Kidney capillary endothelial cell (primary cell): ENCODE data around the gene ARL2BP.
A peak's percentile ranks its signal among the peaks of the same experiment; 100 is the strongest.
"Not testable (repeated sequence)": the region's sequence is repeated elsewhere in the genome, so short reads cannot be mapped to it uniquely, and the experiment has no call there.

Experiments
- DNase-seq: peaks from one replicate; pipeline ENCODE4 v3.0.0-alpha.2; 2018; ENCODE audit warnings: low spot score

Gene ARL2BP

GRCh38 chr16:57244767-57245471 lies at the start of gene ARL2BP:
TSS of gene ARL2BP (plus strand) at chr16:57245259. CDS start at chr16:57245368, 109 bp downstream.
- DNase-seq, result peak; percentile 97

GRCh38 chr16:57196286-57196685 lies 48.8 kb upstream of the ARL2BP start:
- no peak for DNase-seq

DNA sequence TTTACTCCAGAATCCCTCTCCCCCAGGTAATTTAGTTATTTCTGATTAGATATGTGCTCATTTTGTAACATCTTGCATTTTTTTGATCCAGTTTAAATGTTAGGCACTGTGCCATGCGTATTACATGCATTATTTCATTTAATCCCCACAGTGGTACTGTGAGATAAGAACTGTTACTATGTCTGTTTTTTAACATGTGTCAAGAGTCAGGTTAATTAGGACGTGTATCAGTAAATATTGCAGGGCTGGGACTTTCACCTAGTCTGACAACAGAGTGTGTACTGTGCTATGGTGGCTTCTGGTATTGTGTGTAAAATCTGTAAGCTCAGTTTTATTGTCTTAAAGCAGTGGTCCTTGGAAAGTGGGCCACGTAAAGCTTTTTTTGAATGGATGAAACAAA lies 48.3 kb upstream of the ARL2BP start:
- DNase-seq, result no peak

DNA sequence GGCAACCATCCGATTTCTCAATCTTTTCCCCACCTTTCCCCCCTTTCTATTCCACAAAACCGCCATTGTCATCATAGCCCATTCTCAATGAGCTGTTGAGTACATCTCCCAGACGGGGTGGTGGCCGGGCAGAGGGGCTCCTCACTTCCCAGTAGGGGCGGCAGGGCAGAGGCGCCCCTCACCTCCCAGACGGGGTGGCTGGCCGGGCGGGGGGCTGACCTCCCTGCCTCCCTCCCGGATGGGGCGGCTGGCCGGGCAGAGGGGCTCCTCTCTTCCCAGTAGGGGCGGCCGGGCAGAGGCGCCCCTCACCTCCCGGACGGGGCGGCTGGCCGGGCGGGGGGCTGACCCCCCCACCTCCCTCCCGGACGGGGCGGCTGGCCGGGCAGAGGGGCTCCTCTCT lies 44.7 kb upstream of the ARL2BP start:
- not testable (repeated sequence) for DNase-seq

GRCh38 chr16:57200926-57201325 lies 44.1 kb upstream of the ARL2BP start:
- not testable (repeated sequence) for DNase-seq

- no peak for DNase-seq
Measured at GRCh38 chr16:57202095-57202886, 42.8 kb upstream of the ARL2BP start.

DNA sequence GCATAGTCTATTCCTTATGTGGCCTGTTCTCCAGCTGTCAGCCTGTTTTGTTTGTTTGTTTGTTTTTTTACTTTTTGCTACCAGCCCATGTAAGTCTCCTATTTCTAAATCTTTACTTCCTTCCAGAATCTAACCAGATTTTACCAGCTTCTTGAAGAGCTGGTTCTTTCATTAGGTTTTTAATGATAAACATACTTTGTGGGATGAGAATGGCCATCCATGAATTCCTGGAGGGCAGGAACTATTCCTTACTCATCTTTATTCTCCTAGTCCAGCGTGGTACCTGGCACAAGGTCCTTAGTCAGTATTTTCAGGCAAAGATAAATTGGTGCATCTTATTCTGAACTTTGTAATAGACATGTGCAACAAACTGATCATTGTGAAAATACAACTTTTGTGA lies 41.6 kb upstream of the ARL2BP start:
- no peak for DNase-seq

DNA sequence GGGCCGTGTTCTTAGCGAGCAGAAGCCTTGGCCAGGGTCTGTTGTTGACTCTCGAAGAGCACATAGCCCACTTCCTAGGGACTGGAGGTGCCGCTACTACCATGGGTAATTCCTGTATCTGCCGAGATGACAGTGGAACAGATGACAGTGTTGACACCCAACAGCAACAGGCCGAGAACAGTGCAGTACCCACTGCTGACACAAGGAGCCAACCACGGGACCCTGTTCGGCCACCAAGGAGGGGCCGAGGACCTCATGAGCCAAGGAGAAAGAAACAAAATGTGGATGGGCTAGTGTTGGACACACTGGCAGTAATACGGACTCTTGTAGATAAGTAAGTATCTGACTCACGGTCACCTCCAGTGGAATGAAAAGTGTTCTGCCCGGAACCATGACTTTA lies 40.4 kb upstream of the ARL2BP start:
- DNase-seq, result no peak

- no peak for DNase-seq
Measured at GRCh38 chr16:57208926-57209325, 36.1 kb upstream of the ARL2BP start.

- no peak for DNase-seq
Measured at GRCh38 chr16:57209780-57210179, 35.3 kb upstream of the ARL2BP start.

DNA sequence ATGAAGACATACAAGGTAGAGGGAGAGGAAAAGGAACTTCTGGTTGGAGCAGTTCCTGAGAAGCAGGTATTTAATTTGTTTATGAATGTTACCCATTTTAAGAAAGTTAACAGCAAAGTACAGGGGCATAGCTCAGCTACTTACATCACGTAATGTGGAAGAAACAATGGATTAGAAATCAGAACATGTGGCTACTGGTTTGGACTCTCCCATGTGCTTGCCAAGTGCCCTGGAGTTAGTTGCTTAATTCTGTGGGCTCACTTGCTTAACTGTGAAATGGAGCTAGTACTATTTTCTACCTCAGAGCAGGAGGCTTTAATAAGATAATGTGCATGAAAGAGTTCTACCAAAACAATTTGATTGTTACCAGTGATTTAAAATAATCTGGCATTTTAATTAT lies 31.6 kb upstream of the ARL2BP start:
- DNase-seq, result no peak

GRCh38 chr16:57216968-57217367 lies 28.1 kb upstream of the ARL2BP start:
- no peak for DNase-seq

GRCh38 chr16:57223057-57223456 lies 22.0 kb upstream of the ARL2BP start:
- DNase-seq, result no peak

GRCh38 chr16:57224651-57225335 lies 20.3 kb upstream of the ARL2BP start:
- no peak for DNase-seq

DNA sequence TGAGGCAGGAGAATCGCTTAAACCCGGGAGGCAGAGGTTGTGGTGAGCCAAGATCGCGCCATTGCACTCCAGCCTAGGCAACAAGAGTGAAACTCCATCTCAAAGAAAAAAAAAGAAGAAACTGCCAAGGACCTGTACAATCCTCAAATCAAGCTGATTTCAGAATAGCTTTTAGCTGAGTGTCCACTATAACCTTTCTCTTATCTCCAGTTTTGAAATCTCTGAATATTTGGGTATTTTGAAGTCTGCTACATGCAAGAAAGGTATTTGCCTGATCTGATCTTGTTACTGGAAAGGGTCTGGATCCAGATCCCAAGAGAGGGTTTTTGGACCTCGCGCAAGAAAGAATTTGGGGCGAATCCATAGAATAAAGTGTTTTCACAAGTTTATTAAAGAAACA lies 19.1 kb upstream of the ARL2BP start:
- no peak for DNase-seq

DNA sequence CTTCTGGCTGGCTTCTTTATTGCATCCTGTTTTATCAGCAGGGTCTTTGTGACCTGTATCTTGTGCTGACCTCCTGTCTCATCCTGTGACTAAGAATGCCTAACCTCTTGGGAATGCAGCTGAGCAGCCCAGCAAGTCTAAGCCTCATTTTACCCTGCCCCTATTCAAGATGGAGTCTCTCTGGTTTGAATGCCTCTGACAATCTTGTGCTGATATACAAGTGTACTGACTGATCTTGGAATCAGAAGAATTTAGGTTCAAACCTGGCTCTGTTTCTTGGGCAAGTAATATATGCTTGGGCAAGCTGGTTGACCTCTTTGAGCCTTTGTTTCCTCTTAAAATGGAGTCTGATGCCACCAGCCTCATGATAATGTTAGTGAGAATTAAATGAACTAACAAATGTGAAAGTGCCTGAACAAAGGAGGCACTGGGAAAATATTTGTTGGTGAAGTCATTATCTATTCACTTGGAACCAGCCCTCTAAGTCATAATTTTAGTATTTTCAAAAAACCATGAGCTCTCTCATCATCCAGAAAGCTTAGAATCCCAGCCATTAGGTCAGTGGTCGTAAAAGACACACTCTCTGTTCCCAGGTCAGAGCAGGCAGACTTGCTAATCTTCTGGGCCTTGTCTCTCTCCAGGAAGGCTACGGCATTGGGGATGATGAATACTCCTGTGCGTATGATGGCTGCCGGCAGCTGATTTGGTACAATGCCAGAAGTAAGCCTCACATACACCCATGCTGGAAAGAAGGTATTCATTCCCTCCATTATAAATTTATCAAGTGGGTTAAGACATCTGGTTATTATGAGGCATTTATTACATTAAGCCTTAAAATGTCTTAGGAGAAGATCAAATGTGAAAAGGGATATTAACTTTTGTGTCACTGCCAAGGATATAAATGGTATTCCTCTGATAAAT lies 18.1 kb upstream of the ARL2BP start:
- no peak for DNase-seq

GRCh38 chr16:57229079-57229478 lies 16.0 kb upstream of the ARL2BP start:
- no peak for DNase-seq

- DNase-seq, result no peak
Measured at GRCh38 chr16:57231821-57232350, 13.2 kb upstream of the ARL2BP start.

- DNase-seq, result no peak
Measured at GRCh38 chr16:57233944-57234706, 10.9 kb upstream of the ARL2BP start.

GRCh38 chr16:57234707-57235092 lies 10.4 kb upstream of the ARL2BP start:
- DNase-seq, result no peak
